HFFc6 (cell line): ENCODE data around the gene RAD51B. TPM values are rescaled to one million over a fixed set of nuclear protein-coding genes. Genes with fewer than 3 reads are reported as not detected.

Experiments
- DNase-seq: peaks from one replicate; pipeline ENCODE4 v3.0.0-alpha.2; 2018
- H3K27ac Mint-ChIP-seq: 2 replicates; pipeline ENCODE4 v1.8.0; 2020; ENCODE audit warnings: mild to moderate bottlenecking, mixed read lengths
- H3K27me3 Mint-ChIP-seq: 2 replicates; pipeline ENCODE4 v1.8.0; 2021; ENCODE audit warnings: mild to moderate bottlenecking, moderate library complexity, mixed read lengths; ENCODE audit not compliant: insufficient read depth
- H3K36me3 Mint-ChIP-seq: 2 replicates; pipeline ENCODE4 v1.8.0; 2021; ENCODE audit warnings: low read depth, mixed read lengths
- H3K4me1 Mint-ChIP-seq: 2 replicates; pipeline ENCODE4 v1.8.0; 2020; ENCODE audit warnings: low read depth, mixed read lengths
- H3K4me3 Mint-ChIP-seq: 2 replicates; pipeline ENCODE4 v1.8.0; 2020; ENCODE audit warnings: mild to moderate bottlenecking, moderate library complexity, mixed read lengths
- H3K9me3 Mint-ChIP-seq: 2 replicates; pipeline ENCODE4 v1.8.0; 2020; ENCODE audit warnings: mild to moderate bottlenecking, mixed read lengths
- total RNA-seq, 6 experiments: library from RNA; stranded (reverse); fragmentation: NEBNext Ultra II Directional; extraction: Animal tissue kit (Norgen Biotek cat#: 25700); gene quantifications; 2 replicates in 1 of 6; 3 replicates in 5 of 6; pipeline ENCODE4 v1.2.3, GENCODE V29; 2021
- TF ChIP-seq, protein P1 (sequence below): fragments of 200-600 bp; sonication (generic); IDR thresholded peaks from 2 replicates; pipeline ENCODE4 v1.5.0; 2021; ENCODE audit warnings: antibody characterized with exemption, mild to moderate bottlenecking

RAD51B gene
- total RNA-seq, 6 experiments from 2014 or later = 7.1 to 12.4 (median 9.6) TPM

DNA sequence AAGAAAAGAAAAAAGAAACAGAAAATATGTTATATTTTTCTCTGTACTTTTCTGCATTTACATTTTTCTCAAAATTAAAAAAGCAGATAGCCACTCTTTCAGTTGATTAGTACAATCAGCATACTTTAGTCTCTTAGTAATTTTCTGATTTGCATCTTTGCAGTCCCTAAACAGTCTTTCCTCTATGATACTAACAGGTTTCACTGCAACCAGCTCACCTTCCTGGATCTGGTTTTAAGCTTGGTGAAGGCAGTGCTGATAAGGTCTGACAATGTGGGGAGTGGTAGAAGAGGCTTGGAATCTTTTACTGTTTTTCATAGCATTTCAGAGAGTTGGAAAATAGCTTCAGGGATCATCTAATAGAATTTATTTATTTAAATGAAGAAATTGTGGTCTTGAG is 515.7 kb downstream of the RAD51B start:
- H3K4me1 Mint-ChIP-seq = no peaks in the 10 kb centered on the region

DNA sequence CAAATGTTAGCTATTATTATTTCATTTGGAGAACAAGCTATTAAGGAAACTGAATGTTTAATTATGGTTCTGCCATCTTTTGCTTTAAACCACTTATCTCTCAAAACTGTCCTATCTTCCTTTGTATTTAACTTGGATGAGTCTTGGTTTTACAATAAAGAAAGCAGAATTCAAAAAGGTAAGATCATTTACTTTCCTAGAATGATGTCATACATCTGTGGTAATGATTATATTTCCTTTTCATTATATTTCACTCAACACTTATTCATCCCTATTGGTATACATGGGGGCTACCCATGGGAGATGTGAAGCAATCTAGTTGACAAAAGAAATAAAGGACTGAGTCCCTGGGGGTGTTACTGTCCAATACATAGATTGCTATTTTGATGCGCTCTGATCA is 516.6 kb downstream of the RAD51B start:
- no peaks in the 10 kb centered on the region; the same call in 1 of the 2 replicates for H3K27me3 Mint-ChIP-seq
- H3K4me3 Mint-ChIP-seq = no peak overlapping the region
- no peaks in the 10 kb centered on the region for H3K4me1 Mint-ChIP-seq
- no peaks in the 10 kb centered on the region for H3K36me3 Mint-ChIP-seq
- no peak overlapping the region for H3K27ac Mint-ChIP-seq
- no peaks in the 10 kb centered on the region for H3K9me3 Mint-ChIP-seq
- TF ChIP-seq, protein P1, sequence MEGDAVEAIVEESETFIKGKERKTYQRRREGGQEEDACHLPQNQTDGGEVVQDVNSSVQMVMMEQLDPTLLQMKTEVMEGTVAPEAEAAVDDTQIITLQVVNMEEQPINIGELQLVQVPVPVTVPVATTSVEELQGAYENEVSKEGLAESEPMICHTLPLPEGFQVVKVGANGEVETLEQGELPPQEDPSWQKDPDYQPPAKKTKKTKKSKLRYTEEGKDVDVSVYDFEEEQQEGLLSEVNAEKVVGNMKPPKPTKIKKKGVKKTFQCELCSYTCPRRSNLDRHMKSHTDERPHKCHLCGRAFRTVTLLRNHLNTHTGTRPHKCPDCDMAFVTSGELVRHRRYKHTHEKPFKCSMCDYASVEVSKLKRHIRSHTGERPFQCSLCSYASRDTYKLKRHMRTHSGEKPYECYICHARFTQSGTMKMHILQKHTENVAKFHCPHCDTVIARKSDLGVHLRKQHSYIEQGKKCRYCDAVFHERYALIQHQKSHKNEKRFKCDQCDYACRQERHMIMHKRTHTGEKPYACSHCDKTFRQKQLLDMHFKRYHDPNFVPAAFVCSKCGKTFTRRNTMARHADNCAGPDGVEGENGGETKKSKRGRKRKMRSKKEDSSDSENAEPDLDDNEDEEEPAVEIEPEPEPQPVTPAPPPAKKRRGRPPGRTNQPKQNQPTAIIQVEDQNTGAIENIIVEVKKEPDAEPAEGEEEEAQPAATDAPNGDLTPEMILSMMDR = no peak
- no peak for DNase-seq

More for the DNA sequence above, 515.7 kb downstream of the RAD51B start:
- H3K36me3 Mint-ChIP-seq = no peaks in the 10 kb centered on the region
- H3K27me3 Mint-ChIP-seq = no peaks in the 10 kb centered on the region; the same call in 1 of the 2 replicates
- no peak overlapping the region for H3K27ac Mint-ChIP-seq
- TF ChIP-seq, protein P1 = no peak
- no peak overlapping the region for H3K4me3 Mint-ChIP-seq
- H3K9me3 Mint-ChIP-seq = no peaks in the 10 kb centered on the region
- DNase-seq = no peak

DNA sequence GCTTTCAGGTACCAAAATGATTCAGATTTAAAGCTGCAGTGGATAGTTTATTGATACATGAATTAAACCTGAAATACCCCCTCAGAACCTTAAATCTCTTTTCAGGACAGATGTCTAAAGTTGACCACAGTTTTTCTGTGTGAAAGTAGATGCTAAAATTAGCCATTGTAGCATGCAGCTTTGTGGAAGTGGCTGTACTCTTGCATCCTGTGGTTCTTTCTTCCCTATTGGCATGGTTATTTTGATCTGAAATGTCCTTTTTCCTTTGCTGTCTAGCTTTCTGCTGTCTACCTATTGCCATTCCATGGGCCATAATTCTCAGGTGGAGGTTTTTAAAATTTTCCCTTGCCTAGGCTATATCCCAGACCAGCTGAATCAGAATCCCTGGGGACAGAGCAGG is 517.7 kb downstream of the RAD51B start:
- no peaks in the 10 kb centered on the region for H3K4me1 Mint-ChIP-seq
- TF ChIP-seq, protein P1 = no peak
- no peak overlapping the region for H3K27ac Mint-ChIP-seq
- no peak for DNase-seq
- H3K4me3 Mint-ChIP-seq = no peak overlapping the region
- no peaks in the 10 kb centered on the region for H3K9me3 Mint-ChIP-seq
- no peaks in the 10 kb centered on the region; the same call in 1 of the 2 replicates for H3K27me3 Mint-ChIP-seq
- no peaks in the 10 kb centered on the region for H3K36me3 Mint-ChIP-seq

DNA sequence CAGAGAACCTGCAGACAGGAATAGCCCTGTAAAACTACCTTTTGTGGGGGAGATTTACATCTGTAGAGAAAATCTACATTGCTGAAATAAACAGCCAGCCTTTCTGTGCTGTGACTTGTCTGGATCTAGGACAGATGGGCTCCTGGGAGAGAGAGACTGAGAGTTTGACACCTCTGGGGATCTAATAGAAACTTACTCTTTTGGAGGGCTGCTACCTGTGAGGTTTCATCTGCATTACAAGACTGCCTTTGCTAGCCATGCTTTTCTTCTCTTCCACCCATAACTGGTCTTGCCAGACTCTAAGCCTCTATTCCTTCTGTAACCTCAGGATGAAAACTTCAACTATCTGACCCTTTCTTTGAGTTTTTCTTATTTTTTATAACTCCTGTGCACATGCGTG is 520.7 kb downstream of the RAD51B start:
- Mint-ChIP-seq H3K9me3 (no peaks in the 10 kb centered on the region), H3K4me3 (no peak overlapping the region), H3K36me3 (no peaks in the 10 kb centered on the region), H3K27me3 (no peaks in the 10 kb centered on the region; the same call in 1 of the 2 replicates), H3K27ac (no peak overlapping the region), H3K4me1 (no peaks in the 10 kb centered on the region)
- DNase-seq = no peak
- TF ChIP-seq, protein P1 = no peak

DNA sequence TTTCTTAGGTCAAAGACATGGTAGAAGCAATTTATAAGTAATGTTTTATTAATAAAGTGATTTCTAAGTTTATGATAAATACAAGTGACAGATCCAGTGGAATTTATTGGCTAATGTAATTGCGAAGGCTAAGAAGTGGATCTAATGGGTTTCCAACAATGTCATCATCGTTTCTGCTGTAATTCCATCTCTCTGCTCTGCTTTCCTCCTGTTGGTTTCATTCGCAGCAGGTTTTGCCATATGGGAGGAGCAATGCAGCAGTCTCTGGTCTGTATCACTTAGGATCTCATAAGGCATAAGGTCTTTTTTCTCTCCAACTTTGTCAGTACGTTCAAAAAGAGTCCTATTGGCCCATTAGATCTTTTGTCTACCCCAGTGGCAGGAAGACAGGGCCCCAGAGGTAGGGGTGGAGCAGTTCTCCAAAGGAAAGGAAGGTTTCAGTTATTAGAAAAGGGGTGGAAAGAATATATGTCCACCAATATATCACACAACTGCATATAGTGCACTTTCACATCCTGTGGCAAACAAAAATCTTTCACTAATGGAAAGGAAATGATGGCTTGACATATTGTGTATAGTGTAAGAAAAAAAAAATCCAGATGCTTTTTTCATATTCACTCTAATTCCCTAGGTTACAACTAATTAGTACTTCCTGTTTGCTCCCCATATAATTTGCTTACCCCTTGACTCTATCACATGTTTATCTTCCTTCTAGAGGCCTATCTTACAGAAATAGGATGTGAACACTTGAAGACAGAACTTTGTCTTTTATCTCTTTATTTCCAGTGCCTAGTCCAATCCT is 522.0 kb downstream of the RAD51B start:
- TF ChIP-seq, protein P1 = no peak
- Mint-ChIP-seq H3K27me3 (no peaks in the 10 kb centered on the region; the same call in 1 of the 2 replicates), H3K27ac (no peak overlapping the region), H3K4me1 (no peaks in the 10 kb centered on the region), H3K4me3 (no peak overlapping the region), H3K36me3 (peaks cover 4% of the 10 kb centered on the region), H3K9me3 (no peaks in the 10 kb centered on the region)
- DNase-seq = no peak
